Neuronal stem cell (in vitro differentiated cells): Measurements from ENCODE around the gene TYK2.
A peak's percentile ranks its signal among the peaks of the same experiment; 100 is the strongest.

ENCODE experiments used
- DNase-seq: peaks from one replicate; pipeline ENCODE4 v3.0.0-alpha.2; 2013; ENCODE audit warnings: low spot score
- H2AFZ ChIP-seq: one replicate; pipeline ENCODE4 v1.6.1; 2013; ENCODE audit warnings: mild to moderate bottlenecking, low read length, inconsistent platforms
- H2AK5ac ChIP-seq: 2 replicates; pipeline ENCODE4 v1.6.1; 2013; ENCODE audit warnings: low read depth, mild to moderate bottlenecking, inconsistent platforms, low read length, moderate library complexity, mixed read lengths
- H2BK120ac ChIP-seq: 2 replicates; pipeline ENCODE4 v1.6.1; 2013; ENCODE audit warnings: low read depth, mild to moderate bottlenecking, inconsistent platforms, low read length, moderate library complexity, mixed read lengths
- H2BK12ac ChIP-seq: one replicate; pipeline ENCODE4 v1.6.1; 2013; ENCODE audit warnings: low read length, inconsistent platforms
- H2BK15ac ChIP-seq: 2 replicates; pipeline ENCODE4 v1.6.1; 2013; ENCODE audit warnings: mild to moderate bottlenecking, low read length, inconsistent platforms, mixed read lengths
- H2BK5ac ChIP-seq: one replicate; pipeline ENCODE4 v1.6.1; 2013; ENCODE audit warnings: inconsistent platforms, mild to moderate bottlenecking, low read length, moderate library complexity
- H3K14ac ChIP-seq: one replicate; pipeline ENCODE4 v1.6.1; 2013; ENCODE audit warnings: low read length, inconsistent platforms
- H3K18ac ChIP-seq: 2 replicates; pipeline ENCODE4 v1.6.1; 2013; ENCODE audit warnings: low read length, inconsistent platforms
- H3K23ac ChIP-seq: 2 replicates; pipeline ENCODE4 v1.6.1; 2013; ENCODE audit warnings: low read depth, mild to moderate bottlenecking, mixed read lengths, low read length, inconsistent platforms; ENCODE audit not compliant: poor library complexity
- H3K27ac ChIP-seq: replicated peaks from 3 replicates; pipeline ENCODE4 v1.5.1; 2013; ENCODE audit warnings: low read length, inconsistent platforms
- H3K27me3 ChIP-seq, 3 experiments: 2 replicates each; pipeline ENCODE4 v1.6.1; 2013; ENCODE audit warnings: low read length in 3 of 3, mild to moderate bottlenecking in 2 of 3, inconsistent platforms in 1 of 3, low read depth in 1 of 3, mixed read lengths in 1 of 3, moderate library complexity in 1 of 3; ENCODE audit not compliant: control insufficient read depth in 3 of 3, insufficient read depth in 3 of 3
- H3K36me3 ChIP-seq, 2 donors: replicated peaks in 1 of 2; 2 replicates each; pipeline ENCODE4 v1.6.1; 2013; ENCODE audit warnings: low read length in 2 of 2; ENCODE audit not compliant: control insufficient read depth in 2 of 2, insufficient read depth in 2 of 2
- H3K4ac ChIP-seq: 2 replicates; pipeline ENCODE4 v1.6.1; 2013; ENCODE audit warnings: inconsistent platforms, mild to moderate bottlenecking, low read length, moderate library complexity
- H3K4me1 ChIP-seq, 2 donors: 1 replicate in 1 of 2; 2 replicates in 1 of 2; pipeline ENCODE4 v1.6.1; 2013; ENCODE audit warnings: low read length in 2 of 2, low read depth in 1 of 2; ENCODE audit not compliant: control insufficient read depth in 2 of 2, insufficient read depth in 1 of 2
- H3K4me2 ChIP-seq: one replicate; pipeline ENCODE4 v1.6.1; 2013; ENCODE audit warnings: mild to moderate bottlenecking, low read length, inconsistent platforms; ENCODE audit not compliant: insufficient read depth, poor library complexity, severe bottlenecking
- H3K4me3 ChIP-seq, 2 donors: 2 replicates each; pipeline ENCODE4 v1.5.1; 2013; ENCODE audit warnings: low read length in 2 of 2, mild to moderate bottlenecking in 2 of 2, inconsistent platforms in 1 of 2, moderate library complexity in 1 of 2
- H3K79me1 ChIP-seq: one replicate; pipeline ENCODE4 v1.6.1; 2013; ENCODE audit warnings: low read depth, mild to moderate bottlenecking, inconsistent platforms, low read length, moderate library complexity
- H3K9ac ChIP-seq: one replicate; pipeline ENCODE4 v1.6.1; 2013; ENCODE audit warnings: mild to moderate bottlenecking, low read depth, low read length, inconsistent platforms; ENCODE audit not compliant: poor library complexity
- H3K9me3 ChIP-seq, 2 donors: replicated peaks in 1 of 2; 2 replicates each; pipeline versions ENCODE3 to v1.6.1; 2013; ENCODE audit warnings: low read length in 2 of 2, mild to moderate bottlenecking in 2 of 2, inconsistent platforms in 1 of 2, low read depth in 1 of 2, mixed read lengths in 1 of 2, moderate library complexity in 1 of 2; ENCODE audit not compliant: control insufficient read depth in 2 of 2, insufficient read depth in 1 of 2
- H4K8ac ChIP-seq: one replicate; pipeline ENCODE4 v1.6.1; 2013; ENCODE audit warnings: low read depth, mild to moderate bottlenecking, inconsistent platforms, low read length, moderate library complexity
- H4K91ac ChIP-seq: one replicate; pipeline ENCODE4 v1.6.1; 2013; ENCODE audit warnings: low read length, low read depth, mild to moderate bottlenecking, inconsistent platforms; ENCODE audit not compliant: poor library complexity
- WGBS, 2 donors: extraction: QIAGEN DNeasy Blood & Tissue Kit; methylation state at CpG; one replicate each; pipeline ENCODE4 v1.1.7; 2013; ENCODE audit warnings: missing lambda C conversion rate in 2 of 2, mixed read lengths in 1 of 2; ENCODE audit not compliant: insufficient read length in 2 of 2, insufficient replicate concordance in 1 of 2; ENCODE audit errors: extremely low coverage in 2 of 2; 5-methylcytosine and 5-hydroxymethylcytosine counted together

Gene TYK2

DNA sequence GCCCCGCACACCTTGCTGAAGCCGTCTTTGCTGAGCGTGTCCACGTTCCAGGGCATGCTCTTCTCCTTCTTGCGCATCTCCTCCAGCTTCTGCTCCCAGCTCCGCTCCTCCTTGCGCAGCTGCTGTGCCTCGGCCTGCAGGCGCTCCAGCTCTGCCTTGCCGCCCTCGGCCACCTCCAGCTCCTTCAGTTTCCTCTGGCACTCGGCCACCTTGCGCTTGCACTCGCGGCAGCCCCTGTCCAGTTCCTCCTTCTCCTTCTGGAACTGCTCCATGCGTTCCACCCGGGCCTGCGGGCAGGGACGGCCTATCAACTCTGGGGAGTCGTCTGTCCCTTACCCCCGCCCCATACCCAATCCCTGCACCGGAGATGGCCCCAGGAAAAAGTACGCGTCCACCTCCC, 15.5 kb upstream of the TYK2 start:
- no peak overlapping the region for H3K14ac ChIP-seq
- WGBS, 2 donors: no CpG with 5 or more reads among the region's 24 CpGs

DNA sequence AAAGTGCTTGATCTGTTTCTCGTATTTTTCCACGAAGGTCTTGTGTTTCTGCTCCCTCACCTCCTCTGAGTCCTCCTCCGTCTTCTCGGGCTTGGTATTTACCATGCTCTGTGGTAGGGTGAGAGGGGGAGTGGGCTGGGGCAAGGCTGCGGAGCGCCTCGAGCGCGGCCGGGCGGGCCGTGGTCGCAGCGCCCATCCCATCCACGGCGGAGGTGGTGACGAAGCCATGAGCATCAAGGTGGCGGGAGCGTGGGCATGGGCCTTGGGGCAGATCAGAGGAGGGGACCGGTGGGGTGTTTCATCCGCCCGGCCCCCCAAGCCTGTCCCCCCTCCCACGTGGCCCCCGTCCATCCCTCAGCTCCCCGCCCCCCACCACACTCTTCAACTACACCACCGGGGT, 15.1 kb upstream of the TYK2 start:
- Histone ChIP-seq H3K27me3 (no peaks in the 10 kb centered on the region), H2BK15ac (no peak overlapping the region)

More for the DNA sequence above, 15.5 kb upstream of the TYK2 start:
- H3K36me3 ChIP-seq: peaks cover 26 to 86% of the 10 kb centered on the region in 2 donors
- H2AFZ ChIP-seq: no peak overlapping the region
- no peak overlapping the region for H4K91ac ChIP-seq
- H2AK5ac ChIP-seq: no peak overlapping the region
- no peak overlapping the region for H3K4me3 ChIP-seq
- H3K9ac ChIP-seq: no peak overlapping the region
- H2BK5ac ChIP-seq: no peak overlapping the region
- H3K4ac ChIP-seq: no peak overlapping the region
- no peaks in the 10 kb centered on the region for H3K4me1 ChIP-seq
- H2BK12ac ChIP-seq: no peak overlapping the region
- no peak overlapping the region for H4K8ac ChIP-seq
- H3K27ac ChIP-seq: no peak overlapping the region
- H3K9me3 ChIP-seq: no peaks in the 10 kb centered on the region
- no peak overlapping the region for H3K4me2 ChIP-seq
- H3K27me3 ChIP-seq: no peaks in the 10 kb centered on the region
- no peak overlapping the region for H2BK15ac ChIP-seq
- peaks cover 16% of the 10 kb centered on the region for H3K79me1 ChIP-seq
- no peak for DNase-seq
- no peak overlapping the region for H2BK120ac ChIP-seq
- no peak overlapping the region for H3K18ac ChIP-seq
- peak overlapping the region; percentile 65 for H3K23ac ChIP-seq

DNA sequence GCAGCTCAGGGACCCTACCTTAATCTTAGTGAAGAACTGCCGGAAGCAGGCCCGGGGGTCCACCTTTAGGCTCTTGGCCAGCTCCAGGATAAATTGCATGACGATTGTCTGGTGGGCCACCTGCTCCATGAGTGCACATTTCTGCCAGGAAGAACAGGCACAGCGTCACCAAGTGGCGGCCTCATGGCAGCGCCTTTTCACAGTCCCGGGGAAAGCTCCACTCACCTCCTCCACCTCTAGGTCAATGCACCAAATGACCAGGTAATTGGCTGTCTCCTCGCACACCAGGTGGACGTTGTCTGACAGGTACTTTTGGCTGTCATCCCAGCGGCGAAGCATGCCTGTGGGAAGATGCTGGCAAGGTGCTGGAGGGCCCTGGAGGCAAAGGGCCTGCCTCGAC, 14.6 kb upstream of the TYK2 start:
- H2BK120ac ChIP-seq: no peak overlapping the region
- WGBS, 2 donors: no CpG with 5 or more reads among the region's 12 CpGs
- peak overlapping the region; percentile 39 for H2BK5ac ChIP-seq

More for the DNA sequence above, 15.1 kb upstream of the TYK2 start:
- Histone ChIP-seq H3K14ac (no peak overlapping the region), H3K79me1 (peaks cover 16% of the 10 kb centered on the region), H2AFZ (no peak overlapping the region), H3K4ac (no peak overlapping the region), H2AK5ac (no peak overlapping the region), H3K4me2 (no peak overlapping the region), H3K4me3 (no peak overlapping the region), H4K8ac (no peak overlapping the region), H2BK120ac (no peak overlapping the region), H2BK5ac (peak overlapping the region; percentile 39), H3K23ac (peak overlapping the region; percentile 65), H4K91ac (no peak overlapping the region), H3K36me3 (peaks cover 26 to 86% of the 10 kb centered on the region in 2 donors), H3K9me3 (no peaks in the 10 kb centered on the region), H3K9ac (no peak overlapping the region), H3K4me1 (no peaks in the 10 kb centered on the region), H2BK12ac (no peak overlapping the region), H3K18ac (no peak overlapping the region), H3K27ac (no peak overlapping the region)
- no peak for DNase-seq
- no CpG with 5 or more reads among the region's 26 CpGs for WGBS, 2 donors

DNA sequence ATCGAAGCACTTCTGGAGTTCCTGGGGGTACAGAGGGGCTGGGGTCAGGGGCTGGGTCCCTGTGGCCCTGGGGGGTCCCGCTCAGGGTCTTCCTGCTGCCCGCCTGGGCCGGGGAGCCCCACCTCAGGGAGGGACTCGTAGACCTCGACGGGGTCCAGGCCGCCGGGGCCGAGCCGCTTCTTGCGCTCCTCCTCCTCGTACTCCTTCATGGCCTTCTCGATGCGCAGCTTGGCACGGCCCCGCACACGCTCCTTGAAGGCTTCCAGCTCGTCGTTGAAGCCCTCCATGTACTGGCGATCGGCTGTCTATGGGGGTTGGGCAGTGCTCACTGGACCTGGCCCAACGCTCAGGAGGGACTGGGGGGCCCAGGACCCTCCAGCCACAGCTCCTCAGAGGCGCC, 12.8 kb upstream of the TYK2 start:
- no CpG with 5 or more reads among the region's 24 CpGs for WGBS, 2 donors
- DNase-seq: no peak
- peak overlapping the region; percentile 39 for H2BK5ac ChIP-seq
- H3K27ac ChIP-seq: no peak overlapping the region
- H2BK120ac ChIP-seq: no peak overlapping the region
- H3K4me1 ChIP-seq: no peaks in the 10 kb centered on the region
- H3K27me3 ChIP-seq: no peaks in the 10 kb centered on the region
- H3K9me3 ChIP-seq: peaks cover 0 to 1% of the 10 kb centered on the region in 2 donors
- H2BK15ac ChIP-seq: no peak overlapping the region
- no peak overlapping the region for H4K8ac ChIP-seq
- H4K91ac ChIP-seq: no peak overlapping the region
- H3K9ac ChIP-seq: no peak overlapping the region
- H2BK12ac ChIP-seq: no peak overlapping the region
- H3K4me3 ChIP-seq: no peak overlapping the region
- no peak overlapping the region for H3K18ac ChIP-seq
- H3K36me3 ChIP-seq: peaks cover 30 to 77% of the 10 kb centered on the region in 2 donors
- no peak overlapping the region for H3K14ac ChIP-seq
- no peak overlapping the region for H2AFZ ChIP-seq
- H2AK5ac ChIP-seq: peak overlapping the region; percentile 63
- H3K4me2 ChIP-seq: no peak overlapping the region
- H3K23ac ChIP-seq: no peak overlapping the region
- H3K4ac ChIP-seq: no peak overlapping the region
- peaks cover 11% of the 10 kb centered on the region for H3K79me1 ChIP-seq

More for the DNA sequence above, 14.6 kb upstream of the TYK2 start:
- Histone ChIP-seq H3K79me1 (peaks cover 14% of the 10 kb centered on the region), H3K9ac (peak overlapping the region; percentile 30), H3K14ac (no peak overlapping the region), H2AFZ (no peak overlapping the region), H3K4me1 (no peaks in the 10 kb centered on the region), H3K23ac (no peak overlapping the region), H4K8ac (no peak overlapping the region), H3K36me3 (peaks cover 28 to 85% of the 10 kb centered on the region in 2 donors), H2BK12ac (no peak overlapping the region), H3K4me2 (no peak overlapping the region), H3K27me3 (no peaks in the 10 kb centered on the region), H4K91ac (no peak overlapping the region), H2AK5ac (no peak overlapping the region), H3K18ac (no peak overlapping the region), H3K9me3 (peaks cover 0 to 1% of the 10 kb centered on the region in 2 donors), H3K4ac (no peak overlapping the region), H3K27ac (no peak overlapping the region), H2BK15ac (no peak overlapping the region), H3K4me3 (peak overlapping the region in 1 of 2 donors; percentile 14)
- no peak for DNase-seq
